Measurements from ENCODE around the gene ABCA8. TPM values are rescaled to one million over a fixed set of nuclear protein-coding genes. Genes with fewer than 3 reads are reported as not detected.

Gene ABCA8
- total RNA-seq, 1 donor from 2014 or later, result not detected

GRCh38 chr17:68884888-68885287, 70.3 kb downstream of the ABCA8 start:
- Histone ChIP-seq H3K27ac (ENCODE audit: low read depth, low read length) (no peak overlapping the region), H3K9ac (ENCODE audit: low read length) (no peak overlapping the region), H3K36me3 (ENCODE audit: insufficient read depth, low read length) (no peaks in the 10 kb centered on the region), H3K4me2 (ENCODE audit: low read length) (no peak overlapping the region), H3K4me1 (ENCODE audit: insufficient read depth, low read length) (no peaks in the 10 kb centered on the region), H3K4me3 (ENCODE audit: insufficient read depth, low read depth, low read length) (no peak overlapping the region), H2AFZ (ENCODE audit: low read depth, low read length) (no peak overlapping the region), H3K27me3 (ENCODE audit: insufficient read depth, low read length) (no peaks in the 10 kb centered on the region), H4K20me1 (ENCODE audit: insufficient read depth, low read length) (no peaks in the 10 kb centered on the region), H3K79me2 (ENCODE audit: insufficient read depth, low read length) (no peaks in the 10 kb centered on the region), H3K9me3 (ENCODE audit: insufficient read depth, low read depth, low read length) (peaks cover 7% of the 10 kb centered on the region)
- Mint-ChIP-seq H3K36me3 (ENCODE audit: low read depth, unreplicated experiment) (no peaks in the 10 kb centered on the region), H3K4me3 (ENCODE audit: unreplicated experiment) (no peak overlapping the region), H3K27ac (ENCODE audit: unreplicated experiment) (no peak overlapping the region), H3K27me3 (ENCODE audit: low read depth, unreplicated experiment) (no peaks in the 10 kb centered on the region), H3K4me1 (ENCODE audit: low read depth, unreplicated experiment) (no peaks in the 10 kb centered on the region), H3K9me3 (ENCODE audit: unreplicated experiment) (no peaks in the 10 kb centered on the region)
- TF ChIP-seq EZH2 (IDR thresholded peaks at IDR 0.05; ENCODE audit: insufficient read depth, low read length) (no peak), CTCF (IDR thresholded peaks at IDR 0.05; ENCODE audit: insufficient read depth, low read depth, low read length) (no peak)
- FAIRE-seq (no peak), DNase-seq (ENCODE audit: low read depth) (no peak)

GRCh38 chr17:68878226-68878885, 76.8 kb downstream of the ABCA8 start:
- H3K27me3 ChIP-seq (ENCODE audit: insufficient read depth, low read length), result no peaks in the 10 kb centered on the region
- Mint-ChIP-seq H3K9me3 (ENCODE audit: unreplicated experiment) (peaks cover 11% of the 10 kb centered on the region), H3K27me3 (ENCODE audit: low read depth, unreplicated experiment) (no peaks in the 10 kb centered on the region), H3K36me3 (ENCODE audit: low read depth, unreplicated experiment) (no peaks in the 10 kb centered on the region), H3K4me3 (ENCODE audit: unreplicated experiment) (no peak overlapping the region), H3K4me1 (ENCODE audit: low read depth, unreplicated experiment) (no peaks in the 10 kb centered on the region), H3K27ac (ENCODE audit: unreplicated experiment) (no peak overlapping the region)
- no peaks in the 10 kb centered on the region for H3K79me2 ChIP-seq (ENCODE audit: insufficient read depth, low read length)
- peaks cover 7% of the 10 kb centered on the region for H3K9me3 ChIP-seq (ENCODE audit: insufficient read depth, low read depth, low read length)
- TF ChIP-seq EZH2 (IDR thresholded peaks at IDR 0.05; ENCODE audit: insufficient read depth, low read length) (no peak), CTCF (IDR thresholded peaks at IDR 0.05; ENCODE audit: insufficient read depth, low read depth, low read length) (no peak)
- H3K4me2 ChIP-seq (ENCODE audit: low read length), result no peak overlapping the region
- FAIRE-seq (no peak), DNase-seq (ENCODE audit: low read depth) (no peak)
- no peaks in the 10 kb centered on the region for H4K20me1 ChIP-seq (ENCODE audit: insufficient read depth, low read length)
- no peaks in the 10 kb centered on the region for H3K36me3 ChIP-seq (ENCODE audit: insufficient read depth, low read length)
- no peak overlapping the region for H3K27ac ChIP-seq (ENCODE audit: low read depth, low read length)
- no peaks in the 10 kb centered on the region for H3K4me1 ChIP-seq (ENCODE audit: insufficient read depth, low read length)
- no peak overlapping the region for H3K4me3 ChIP-seq (ENCODE audit: insufficient read depth, low read depth, low read length)
- no peak overlapping the region for H3K9ac ChIP-seq (ENCODE audit: low read length)
- H2AFZ ChIP-seq (ENCODE audit: low read depth, low read length), result no peak overlapping the region

GRCh38 chr17:68871447-68871846, 83.7 kb downstream of the ABCA8 start:
- DNase-seq (ENCODE audit: low read depth), result no peak
- Histone ChIP-seq H3K4me3 (ENCODE audit: insufficient read depth, low read depth, low read length) (no peak overlapping the region), H2AFZ (ENCODE audit: low read depth, low read length) (no peak overlapping the region), H3K79me2 (ENCODE audit: insufficient read depth, low read length) (no peaks in the 10 kb centered on the region), H3K27me3 (ENCODE audit: insufficient read depth, low read length) (no peaks in the 10 kb centered on the region), H3K9me3 (ENCODE audit: insufficient read depth, low read depth, low read length) (no peaks in the 10 kb centered on the region), H3K36me3 (ENCODE audit: insufficient read depth, low read length) (no peaks in the 10 kb centered on the region), H3K4me2 (ENCODE audit: low read length) (no peak overlapping the region), H3K27ac (ENCODE audit: low read depth, low read length) (no peak overlapping the region), H4K20me1 (ENCODE audit: insufficient read depth, low read length) (no peaks in the 10 kb centered on the region), H3K9ac (ENCODE audit: low read length) (no peak overlapping the region), H3K4me1 (ENCODE audit: insufficient read depth, low read length) (no peaks in the 10 kb centered on the region)
- no peaks in the 10 kb centered on the region for H3K4me1 Mint-ChIP-seq (ENCODE audit: low read depth, unreplicated experiment)
- H3K36me3 Mint-ChIP-seq (ENCODE audit: low read depth, unreplicated experiment), result no peaks in the 10 kb centered on the region
- no peaks in the 10 kb centered on the region for H3K9me3 Mint-ChIP-seq (ENCODE audit: unreplicated experiment)
- no peak for TF ChIP-seq CTCF (IDR thresholded peaks at IDR 0.05; ENCODE audit: insufficient read depth, low read depth, low read length)
- TF ChIP-seq EZH2 (IDR thresholded peaks at IDR 0.05; ENCODE audit: insufficient read depth, low read length), result no peak
- H3K27ac Mint-ChIP-seq (ENCODE audit: unreplicated experiment), result no peak overlapping the region
- no peak overlapping the region for H3K4me3 Mint-ChIP-seq (ENCODE audit: unreplicated experiment)
- no peak for FAIRE-seq
- H3K27me3 Mint-ChIP-seq (ENCODE audit: low read depth, unreplicated experiment), result no peaks in the 10 kb centered on the region
